Activated CD8-positive, alpha-beta memory T cell treated with anti-CD3 and anti-CD28 coated beads for 24 hours (primary cell): ENCODE measurements around the gene PACSIN1.

Experiments used
- DNase-seq: peaks from one replicate; pipeline ENCODE4 v3.0.0-alpha.2; 2020

PACSIN1 gene

DNA sequence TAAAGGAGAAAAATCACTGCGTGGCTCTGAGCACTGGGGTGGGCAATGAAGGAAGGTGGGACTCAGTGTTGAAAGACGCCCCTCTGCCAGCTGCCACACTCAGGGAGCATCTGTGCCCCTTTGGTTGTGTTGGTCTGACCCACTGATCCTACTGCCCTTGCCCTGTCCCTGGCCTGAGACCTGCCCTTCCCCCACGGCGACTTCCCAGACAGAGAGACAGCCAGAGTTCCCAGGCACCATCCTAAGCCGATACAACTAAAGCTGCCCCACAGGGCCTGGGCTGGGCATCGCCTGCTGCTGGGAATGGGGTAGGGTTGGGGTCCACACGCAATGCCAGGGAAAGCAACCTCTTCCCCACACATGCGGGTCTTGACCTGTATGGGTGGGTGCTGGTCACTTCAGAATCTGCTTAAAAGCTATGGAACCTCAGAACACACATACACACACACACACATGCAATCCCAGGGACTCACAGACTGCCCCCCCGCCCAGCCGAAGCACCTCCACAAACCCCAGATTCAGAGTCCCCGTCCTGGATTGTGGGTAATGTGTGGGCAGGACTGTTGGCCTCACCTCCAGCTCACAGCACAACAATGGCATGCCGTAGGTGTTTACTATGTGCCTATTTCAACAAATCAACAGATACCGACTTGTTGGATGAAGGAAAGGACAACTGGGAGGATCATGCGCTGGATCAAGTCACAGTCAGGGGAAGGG, 101.1 kb downstream of the PACSIN1 start:
- DNase-seq: no peak

DNA sequence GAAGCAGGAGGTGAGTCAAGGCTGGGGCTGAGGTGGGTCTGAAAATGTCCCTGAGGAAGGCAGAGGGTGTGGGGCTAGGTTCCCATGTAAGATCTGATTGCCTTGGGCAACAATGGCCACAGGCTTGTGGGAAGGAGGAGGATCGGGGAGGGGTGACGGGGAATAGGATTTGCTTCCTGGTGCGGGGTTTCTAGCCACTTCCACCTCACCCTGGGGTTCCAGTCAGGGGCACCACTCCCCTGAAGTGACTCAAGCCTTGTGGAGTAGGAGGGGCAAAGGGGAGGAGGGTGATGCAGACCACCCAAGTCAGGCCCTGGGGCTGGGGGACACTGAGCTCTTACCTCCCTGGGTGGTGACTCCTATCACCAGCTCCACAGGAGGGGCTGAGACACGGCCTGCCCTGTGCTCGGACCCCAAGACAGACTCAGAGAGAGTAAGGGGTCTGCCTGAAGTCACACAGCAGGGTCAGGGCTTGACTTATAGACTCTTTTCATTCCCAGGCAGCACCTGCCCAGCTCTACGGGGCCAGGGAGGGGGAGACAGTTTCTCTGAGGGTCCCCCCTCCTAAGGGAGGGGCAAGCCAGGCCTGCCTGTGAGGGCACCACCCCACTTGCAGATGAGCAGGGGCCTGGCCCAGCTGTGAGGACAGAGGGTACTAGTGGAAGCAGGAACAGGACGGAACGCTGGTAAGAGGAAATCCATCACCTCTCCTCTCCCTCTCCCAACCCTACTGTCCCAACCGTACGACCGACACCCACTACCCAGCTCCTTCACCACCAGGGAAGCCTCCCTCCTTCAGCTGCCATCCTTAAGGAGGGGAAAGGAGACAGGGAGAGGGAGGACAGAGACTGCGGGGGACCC, 102.7 kb downstream of the PACSIN1 start:
- no peak for DNase-seq

DNA sequence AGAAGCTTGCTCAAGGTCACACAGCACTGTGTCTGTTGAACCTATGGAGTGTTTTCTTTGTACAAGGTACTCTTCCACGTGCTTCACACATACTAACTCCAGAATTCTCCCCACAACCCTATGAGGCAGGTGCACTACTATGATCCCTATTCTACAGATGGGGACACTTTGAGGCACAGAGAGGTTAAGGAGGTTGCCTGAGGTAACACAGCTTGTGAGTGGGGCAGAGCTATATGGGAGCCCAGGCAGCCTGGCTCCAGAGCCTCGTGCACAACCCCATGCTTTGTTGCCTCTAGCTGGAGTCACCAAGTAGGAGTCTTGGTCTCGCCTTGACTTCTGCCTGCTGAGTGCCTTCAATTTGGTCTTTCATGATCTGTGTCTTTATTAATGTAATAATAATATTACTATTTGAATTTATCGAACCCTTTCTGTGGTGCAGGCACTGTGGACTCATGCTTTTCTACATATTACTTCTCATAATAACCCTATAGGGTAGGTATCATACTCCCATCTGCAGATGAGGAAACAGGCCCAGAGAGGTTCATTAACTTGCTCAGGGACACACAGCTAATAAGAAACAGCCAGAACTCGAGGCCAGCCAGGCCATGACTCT, 103.6 kb downstream of the PACSIN1 start:
- no peak for DNase-seq

DNA sequence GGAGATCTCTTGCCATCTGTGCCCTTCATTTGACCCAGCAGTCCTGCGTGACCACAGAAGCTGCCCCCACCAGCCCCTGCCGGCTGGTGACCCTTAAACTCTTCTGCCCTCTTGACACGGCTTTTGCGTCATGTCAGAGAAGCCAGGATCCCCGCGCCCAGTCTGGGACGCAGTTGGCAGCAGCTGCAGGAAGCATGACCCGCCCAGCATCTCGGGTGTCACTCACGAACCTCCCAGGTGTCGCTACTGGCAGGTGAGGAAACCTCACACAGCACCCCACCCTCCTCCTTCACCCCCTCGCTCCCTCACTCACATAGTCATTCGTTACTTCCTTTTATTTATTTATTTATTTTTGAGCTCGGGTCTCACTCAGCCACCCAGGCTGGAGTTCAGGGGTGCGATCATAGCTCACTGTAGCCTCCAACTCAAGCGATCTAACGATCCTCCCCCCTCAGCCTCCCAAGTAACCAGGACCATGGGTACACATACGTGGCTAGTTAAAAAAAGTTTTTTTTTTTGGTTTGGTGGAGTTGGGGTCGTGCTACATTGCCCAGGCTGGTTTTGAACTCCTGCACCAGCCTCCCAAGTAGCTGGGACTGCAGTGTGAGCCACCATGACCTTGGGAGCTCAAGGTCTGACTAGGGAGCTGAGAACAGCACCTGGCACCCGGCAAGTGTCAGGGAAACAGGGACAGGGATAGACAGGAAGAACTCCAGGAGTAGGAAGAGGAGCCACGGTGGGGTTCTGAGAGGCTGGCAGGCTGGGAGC, 104.4 kb downstream of the PACSIN1 start:
- DNase-seq: no peak

DNA sequence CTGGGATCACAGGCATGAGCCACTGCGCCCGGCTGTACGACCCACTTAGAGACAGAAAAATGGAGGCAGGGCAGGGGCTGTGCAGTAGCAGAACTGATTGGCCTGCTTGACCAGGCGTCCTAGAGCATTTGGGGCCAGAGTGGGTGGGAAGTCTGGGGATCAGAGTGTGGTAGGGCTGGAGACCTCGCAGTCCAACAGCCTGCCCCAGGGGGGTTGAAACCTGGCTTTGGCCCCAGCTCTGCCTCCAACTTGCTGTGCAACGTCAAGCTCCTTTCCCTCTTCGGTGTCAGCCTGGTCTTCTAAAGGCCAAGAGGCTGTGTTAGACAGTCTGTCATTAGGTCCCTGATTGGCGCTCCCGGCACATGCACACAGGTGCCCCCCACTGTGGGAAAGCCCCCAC, 105.5 kb downstream of the PACSIN1 start:
- no peak for DNase-seq

DNA sequence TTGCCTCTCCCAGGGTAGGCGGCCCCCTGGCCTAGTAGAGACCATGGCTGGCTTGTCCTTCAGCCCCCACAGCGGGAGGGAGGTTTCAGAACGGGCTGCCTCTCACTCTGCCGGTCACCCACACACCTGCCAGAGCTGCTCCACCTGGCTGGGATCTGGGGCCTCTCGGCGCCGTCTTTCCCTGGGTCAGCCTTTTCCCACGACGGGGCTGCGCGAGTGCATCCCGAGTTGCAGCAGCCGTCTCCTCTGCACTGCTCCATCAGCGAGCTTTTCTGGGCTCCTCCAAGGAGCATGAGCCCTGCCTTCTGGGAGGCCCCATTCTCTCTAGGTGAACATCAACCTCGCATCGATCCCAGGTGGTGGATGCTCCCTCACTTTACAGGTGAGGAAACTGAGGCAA, 106.1 kb downstream of the PACSIN1 start:
- DNase-seq: no peak

DNA sequence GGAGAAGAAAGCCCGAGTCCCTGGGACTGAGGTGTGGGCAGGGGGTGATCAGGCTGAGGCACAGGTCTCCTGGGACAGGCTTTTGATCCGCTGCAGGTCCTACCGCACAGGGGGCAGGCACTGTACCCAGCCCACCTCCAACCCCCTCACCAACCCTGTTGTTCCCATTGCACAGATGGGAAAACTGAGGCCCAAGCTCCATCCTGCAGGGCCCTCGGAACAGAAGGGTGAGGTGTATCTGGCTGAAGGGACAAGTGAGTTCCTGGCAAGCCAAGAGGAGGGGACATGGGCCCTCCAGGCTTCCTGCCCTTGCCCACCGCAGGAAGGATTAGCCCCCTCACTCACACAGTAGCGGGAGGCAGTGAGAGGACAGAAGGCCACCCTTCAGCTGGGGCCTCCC, 106.7 kb downstream of the PACSIN1 start:
- no peak for DNase-seq

DNA sequence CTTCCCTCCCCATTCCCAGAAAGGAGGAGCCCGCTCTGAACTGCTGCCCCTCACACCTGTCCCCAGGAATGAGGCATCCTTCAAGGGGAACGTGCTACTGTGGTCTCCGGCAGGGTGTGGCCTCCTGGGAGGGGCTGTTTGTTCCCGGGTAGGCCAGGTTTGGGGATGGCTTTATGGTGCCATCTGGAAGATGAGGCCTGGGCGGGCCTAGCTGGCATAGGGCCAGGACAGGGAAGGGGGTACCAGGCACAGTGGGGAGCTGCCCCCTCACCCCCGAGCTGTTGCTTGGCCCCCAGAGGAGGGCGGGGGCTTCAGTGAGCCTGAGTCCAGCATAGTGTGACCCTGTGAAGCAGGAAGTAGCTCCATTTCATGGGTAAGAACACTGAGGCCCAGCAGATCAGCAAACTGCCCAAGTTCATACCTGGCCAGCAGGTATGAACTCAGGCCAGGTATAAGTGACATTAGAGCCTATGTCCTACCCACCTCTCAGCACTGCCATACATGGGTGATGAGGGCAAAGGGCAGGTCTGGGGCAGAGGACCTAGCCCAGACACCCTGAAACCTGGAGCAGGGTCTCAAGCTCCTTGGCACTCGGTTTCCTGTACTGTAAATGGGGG, 107.8 kb downstream of the PACSIN1 start:
- DNase-seq: no peak

DNA sequence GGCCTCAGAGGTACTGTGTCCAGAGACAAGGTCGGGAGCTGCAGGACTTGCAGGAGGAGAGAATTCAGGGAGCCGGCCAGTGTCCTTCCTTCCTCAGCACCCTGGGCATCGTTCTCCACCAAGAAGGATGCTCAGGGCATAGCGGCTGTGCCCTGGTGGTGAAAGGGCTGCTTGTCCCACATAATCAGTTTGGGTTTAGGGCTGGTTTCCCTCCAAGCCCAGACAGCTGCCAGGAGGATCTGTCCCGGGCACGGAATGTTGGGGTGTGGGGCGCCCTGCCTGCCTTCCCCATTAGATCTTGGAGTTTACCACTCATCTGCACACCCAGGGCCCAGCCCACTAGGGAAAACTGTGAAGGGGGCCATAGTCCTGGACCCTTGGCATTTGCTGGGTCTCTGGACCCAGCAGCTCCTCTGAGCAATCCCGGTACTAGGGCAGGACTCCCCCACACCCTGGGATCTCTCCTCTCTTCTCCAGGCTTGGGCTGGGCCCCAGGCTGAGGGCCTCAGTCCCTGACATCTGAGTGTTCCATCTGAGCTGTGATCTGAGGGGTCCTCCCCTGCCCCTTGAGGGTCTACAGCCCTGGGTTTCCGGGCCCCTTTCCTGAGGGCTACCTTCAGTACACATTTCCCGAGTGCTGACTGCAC, 108.9 kb downstream of the PACSIN1 start:
- no peak for DNase-seq

DNA sequence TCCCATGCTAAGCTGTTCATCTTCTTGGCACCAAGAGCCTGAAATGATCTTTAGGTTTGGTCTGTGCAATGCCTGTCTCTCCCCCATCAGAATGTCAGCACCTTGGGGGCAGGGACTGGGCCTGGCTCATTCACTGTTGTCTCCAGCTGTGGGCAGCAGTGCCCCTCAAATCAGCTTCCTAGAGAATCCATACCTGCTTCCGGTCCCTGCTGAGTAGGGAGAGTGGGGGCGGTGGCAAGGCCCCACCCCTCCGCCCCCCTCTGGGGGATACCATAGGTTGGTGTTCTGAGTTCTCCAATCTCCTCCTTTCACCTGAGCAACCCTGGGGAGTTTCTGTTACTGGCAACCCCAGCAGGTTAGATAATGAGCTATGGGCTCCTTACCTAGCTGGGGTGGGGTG, 109.5 kb downstream of the PACSIN1 start:
- no peak for DNase-seq

DNA sequence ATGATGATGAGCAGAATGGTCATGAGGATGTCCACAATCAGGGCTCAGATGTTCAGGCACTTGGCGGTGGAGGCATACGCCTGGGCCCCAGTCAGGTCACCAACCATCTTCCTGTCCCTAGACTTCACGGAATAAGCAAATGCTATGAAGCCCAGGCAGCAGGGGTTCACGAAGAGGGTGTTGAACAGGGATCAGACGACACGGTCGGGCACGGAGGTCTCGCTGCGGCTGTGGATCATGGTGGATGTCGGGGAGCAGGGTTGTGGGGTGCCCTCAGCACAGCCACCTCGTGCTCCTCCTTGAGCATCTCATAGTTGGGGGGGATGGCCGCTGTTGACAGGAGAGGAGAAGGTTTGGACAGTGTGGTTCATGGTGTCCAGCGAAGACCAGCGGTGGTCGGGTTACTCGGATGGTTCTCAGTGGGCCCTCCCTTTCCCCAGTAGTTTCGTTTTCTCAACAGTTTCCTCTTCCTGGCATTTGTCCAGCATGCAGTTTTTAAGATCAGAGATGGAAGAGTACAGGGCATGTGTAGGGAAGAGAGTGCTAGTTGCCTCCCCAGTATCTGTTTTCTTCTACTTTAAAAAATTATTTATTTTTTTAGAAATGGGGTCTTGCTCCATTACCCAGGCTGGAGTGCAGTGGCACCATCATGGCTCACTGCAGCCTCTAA, 110.5 kb downstream of the PACSIN1 start:
- DNase-seq: no peak

DNA sequence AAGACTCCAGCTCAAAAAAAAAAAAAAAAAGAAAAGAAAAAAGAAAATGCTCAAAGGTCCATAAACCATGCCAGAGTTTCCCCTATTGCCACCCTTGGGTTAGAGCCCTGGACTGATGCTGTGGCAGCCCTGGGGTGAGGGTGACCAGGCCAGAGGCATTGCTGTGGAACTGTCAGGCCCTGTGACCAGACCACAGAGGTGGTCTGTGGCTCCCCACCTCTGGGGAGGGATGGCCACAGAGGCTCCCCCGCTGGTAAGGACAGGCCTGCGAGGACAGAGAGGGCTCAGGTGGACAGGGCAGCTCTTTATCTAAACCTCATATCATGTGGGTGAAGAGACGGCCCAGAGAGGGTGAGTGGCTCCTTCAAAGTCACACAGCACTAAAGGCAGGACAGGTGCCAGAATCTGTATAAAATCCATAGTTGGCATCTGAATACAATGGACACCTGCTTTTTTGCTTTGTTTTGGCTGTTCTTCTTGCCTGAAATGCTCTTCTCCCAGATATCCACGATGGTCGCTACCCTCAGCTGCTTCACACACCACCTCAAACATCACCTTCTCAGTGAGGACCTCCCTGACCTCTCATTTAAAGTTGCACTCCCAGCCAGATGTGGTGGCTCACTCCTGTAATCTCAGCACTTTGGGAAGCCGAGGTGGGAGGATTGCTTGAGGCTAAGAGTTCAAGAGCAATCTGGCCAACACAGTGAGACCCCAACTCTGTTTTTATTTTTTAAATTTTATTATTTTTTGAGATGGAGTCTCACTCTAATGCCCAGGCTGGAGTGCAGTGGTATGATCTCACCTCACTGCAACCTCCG, 112.8 kb downstream of the PACSIN1 start:
- DNase-seq: no peak

DNA sequence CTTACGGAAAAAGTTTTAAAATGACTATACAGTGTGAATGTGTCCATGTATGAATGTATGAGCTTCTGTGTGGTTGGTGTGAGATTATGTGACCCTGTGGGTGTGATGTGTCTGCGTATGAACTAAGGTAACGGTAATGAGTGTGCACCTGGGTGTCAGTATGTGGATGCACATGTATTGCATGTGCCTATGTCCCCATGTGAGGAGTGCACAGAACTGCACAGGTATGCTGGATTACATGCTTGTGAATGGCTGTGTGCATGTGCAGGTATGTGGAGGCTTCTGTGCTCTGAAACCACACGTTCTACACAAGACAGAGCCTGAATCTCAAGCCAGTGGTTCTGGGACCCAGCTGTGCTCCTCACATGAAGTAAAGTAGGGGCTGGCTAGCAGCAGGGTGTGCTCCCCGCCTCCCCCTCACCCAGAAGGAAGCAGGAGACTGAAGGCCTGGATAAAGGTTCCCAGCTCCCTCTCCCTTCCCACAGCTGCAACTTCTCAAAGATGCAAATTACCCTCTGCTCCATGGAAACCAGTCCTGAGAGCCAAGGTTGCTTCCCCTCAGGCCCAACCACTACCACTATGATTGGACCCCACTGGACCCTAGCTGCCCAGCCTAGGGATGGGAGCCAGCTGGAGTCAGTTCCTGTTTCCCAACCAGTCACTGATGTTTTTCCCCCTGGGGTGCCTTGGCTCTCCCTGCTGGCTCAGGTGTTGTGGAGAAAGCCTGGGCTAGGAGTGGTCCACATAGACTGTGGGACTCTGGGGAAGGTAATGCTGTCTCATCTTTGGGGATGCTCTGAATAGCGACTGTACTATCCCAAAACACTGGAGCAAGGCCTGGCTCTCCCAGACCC, 115.1 kb downstream of the PACSIN1 start:
- no peak for DNase-seq

DNA sequence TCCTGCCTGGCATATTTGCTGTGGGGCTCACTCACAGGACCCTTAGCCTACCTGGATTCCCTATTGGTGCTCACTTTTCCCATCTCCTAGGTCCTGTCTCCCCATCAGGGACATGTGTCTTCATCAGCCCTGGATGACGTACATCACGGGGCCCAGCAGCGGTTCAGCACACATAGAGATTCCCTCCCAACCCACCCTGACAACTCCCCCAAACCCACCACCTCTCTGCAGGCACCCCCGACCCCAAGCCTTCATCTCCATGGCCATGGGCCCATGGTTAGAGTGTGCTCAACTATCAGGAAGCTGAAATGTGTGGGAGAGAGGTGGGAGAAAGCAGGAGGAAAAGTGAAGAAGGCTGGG, 115.7 kb downstream of the PACSIN1 start:
- no peak for DNase-seq

DNA sequence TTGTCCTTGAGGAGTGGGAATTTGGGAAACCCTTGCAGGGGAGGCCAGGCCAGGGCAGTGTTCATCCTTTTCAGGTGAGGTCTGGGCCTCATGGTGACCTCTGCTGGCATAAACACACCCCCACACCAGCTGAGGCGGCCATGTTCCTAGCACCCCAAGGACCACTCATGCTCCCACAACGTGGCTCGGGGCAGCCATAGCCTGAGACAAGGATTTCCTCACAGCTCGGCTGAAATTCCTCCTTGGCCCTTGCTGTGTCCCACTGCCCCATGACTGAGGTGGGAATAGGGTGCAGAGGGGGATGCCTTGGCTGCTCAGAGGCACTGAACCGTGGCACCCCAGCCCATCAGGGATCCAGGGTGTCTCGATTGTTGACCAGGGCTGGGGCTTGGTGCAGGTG, 117.6 kb downstream of the PACSIN1 start:
- DNase-seq: no peak

DNA sequence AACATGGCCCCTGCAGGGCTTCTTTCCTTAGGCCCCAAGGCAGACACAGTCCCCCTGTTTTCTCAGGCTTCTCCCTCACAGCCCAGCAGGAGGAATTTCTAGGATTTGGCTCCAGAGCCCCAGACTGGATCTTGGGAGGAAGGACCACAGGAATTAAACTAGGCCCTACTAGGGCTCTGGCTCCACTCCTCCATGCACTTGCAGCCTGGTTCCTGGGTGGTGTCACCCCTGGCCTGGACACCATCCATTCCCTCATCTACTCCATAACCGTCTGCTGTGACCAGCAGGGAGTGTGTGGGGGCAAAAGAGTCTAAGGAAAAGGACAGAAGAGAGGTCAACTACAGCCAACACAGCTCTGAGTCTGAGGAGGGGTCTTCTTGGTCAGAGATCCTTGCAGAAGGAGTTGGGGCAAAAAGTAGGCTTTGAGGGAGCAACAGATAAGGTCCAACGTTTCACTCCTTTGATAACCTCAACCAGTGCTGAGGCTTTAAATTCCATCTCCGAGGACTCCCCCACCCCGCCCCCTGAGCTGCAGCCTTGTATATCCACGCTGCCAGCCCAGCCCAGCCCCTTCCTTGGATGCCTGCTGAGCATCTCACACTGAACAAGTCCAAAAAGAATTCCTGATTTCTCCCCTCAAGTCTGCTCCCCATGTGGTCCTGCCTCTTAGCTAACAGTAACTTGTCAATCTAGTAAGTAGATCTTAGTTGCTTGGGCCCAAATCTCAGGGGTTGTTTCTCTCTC, 118.2 kb downstream of the PACSIN1 start:
- no peak for DNase-seq

DNA sequence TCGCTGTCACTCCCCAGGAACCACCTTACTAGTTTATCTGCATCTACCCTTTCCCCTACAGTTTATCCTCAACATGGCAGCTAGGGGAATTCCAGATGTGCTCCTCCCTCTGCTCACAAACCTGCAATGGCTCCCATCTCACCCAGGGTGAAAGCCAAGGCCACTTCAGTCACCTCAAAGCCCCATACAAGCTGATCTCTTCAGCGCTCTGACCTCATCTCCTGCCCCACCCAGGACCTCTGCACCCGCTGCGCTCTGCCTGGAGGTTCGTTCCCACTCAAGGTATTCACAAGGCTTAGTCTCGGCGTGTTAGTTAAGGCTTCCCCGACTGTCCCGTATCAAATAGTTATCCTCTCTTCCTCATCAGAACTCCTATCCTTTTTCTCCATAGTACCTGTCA, 118.8 kb downstream of the PACSIN1 start:
- DNase-seq: no peak
